Astrocyte of the cerebellum (primary cell): ENCODE measurements around the gene CTIF.

Experiments
- DNase-seq: peaks from one replicate; pipeline ENCODE4 v3.0.0-alpha.2; 2011; ENCODE audit warnings: low read depth
- H3K4me3 ChIP-seq: 2 replicates; pipeline ENCODE4 v1.5.1; 2011; ENCODE audit warnings: mild to moderate bottlenecking, low read depth, low read length, moderate library complexity
- in situ Hi-C: cut with HindIII; loops from 2 replicates; pipeline ENCODE4 v1.10.0; 2017; ENCODE audit warnings: low sequenced_read_pairs
- TF ChIP-seq, protein P1 (sequence below): IDR thresholded peaks from 2 replicates; pipeline ENCODE4 v1.5.1; 2012; ENCODE audit warnings: low read length, low read depth, moderate library complexity, mild to moderate bottlenecking; ENCODE audit errors: missing control alignments

Gene CTIF

DNA sequence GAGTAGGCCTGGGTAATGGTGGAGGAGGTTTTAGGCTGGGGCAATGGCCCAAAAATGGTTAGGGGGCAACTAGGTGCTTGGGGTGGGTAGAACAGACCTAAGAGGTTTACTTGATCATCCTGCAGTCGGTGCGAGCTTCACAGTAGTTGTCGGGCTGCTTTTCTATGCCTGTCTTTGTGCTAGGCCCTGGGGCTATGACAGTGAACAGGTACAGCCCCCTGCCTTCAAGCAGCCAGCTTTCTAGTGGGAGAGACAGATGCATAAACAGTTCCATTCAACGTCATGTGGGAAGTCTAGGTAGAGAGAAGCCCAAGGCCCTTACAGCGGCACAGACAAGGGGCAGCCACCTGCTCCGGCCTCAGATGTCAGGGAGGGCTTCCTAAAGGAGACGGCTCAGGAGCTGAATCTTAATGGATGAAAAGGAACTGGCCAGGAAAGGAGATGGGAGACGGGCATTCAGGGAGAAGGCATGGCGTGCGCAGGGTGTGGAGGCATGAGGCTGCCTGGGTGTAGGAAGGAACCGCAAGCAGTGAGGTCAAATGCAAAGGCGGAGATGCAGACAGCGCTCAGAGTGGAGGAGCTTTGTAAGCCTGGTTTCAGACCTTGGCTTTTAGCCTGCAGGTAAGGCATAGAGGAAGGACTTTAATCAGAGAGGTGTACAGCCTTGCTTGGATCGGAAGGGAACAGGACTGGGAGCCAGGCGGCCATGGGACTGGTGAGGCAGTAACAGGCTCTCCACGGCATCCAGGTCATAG is 6.0 kb downstream of the CTIF start:
- TF ChIP-seq, protein P1, sequence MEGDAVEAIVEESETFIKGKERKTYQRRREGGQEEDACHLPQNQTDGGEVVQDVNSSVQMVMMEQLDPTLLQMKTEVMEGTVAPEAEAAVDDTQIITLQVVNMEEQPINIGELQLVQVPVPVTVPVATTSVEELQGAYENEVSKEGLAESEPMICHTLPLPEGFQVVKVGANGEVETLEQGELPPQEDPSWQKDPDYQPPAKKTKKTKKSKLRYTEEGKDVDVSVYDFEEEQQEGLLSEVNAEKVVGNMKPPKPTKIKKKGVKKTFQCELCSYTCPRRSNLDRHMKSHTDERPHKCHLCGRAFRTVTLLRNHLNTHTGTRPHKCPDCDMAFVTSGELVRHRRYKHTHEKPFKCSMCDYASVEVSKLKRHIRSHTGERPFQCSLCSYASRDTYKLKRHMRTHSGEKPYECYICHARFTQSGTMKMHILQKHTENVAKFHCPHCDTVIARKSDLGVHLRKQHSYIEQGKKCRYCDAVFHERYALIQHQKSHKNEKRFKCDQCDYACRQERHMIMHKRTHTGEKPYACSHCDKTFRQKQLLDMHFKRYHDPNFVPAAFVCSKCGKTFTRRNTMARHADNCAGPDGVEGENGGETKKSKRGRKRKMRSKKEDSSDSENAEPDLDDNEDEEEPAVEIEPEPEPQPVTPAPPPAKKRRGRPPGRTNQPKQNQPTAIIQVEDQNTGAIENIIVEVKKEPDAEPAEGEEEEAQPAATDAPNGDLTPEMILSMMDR = no peak
- in situ Hi-C loops = loop anchor here (5.0 kb wide), 1 partner anchor 77 kb away; no protein-coding TSS in a partner anchor
- DNase-seq = no peak
- H3K4me3 ChIP-seq = no peak overlapping the region

DNA sequence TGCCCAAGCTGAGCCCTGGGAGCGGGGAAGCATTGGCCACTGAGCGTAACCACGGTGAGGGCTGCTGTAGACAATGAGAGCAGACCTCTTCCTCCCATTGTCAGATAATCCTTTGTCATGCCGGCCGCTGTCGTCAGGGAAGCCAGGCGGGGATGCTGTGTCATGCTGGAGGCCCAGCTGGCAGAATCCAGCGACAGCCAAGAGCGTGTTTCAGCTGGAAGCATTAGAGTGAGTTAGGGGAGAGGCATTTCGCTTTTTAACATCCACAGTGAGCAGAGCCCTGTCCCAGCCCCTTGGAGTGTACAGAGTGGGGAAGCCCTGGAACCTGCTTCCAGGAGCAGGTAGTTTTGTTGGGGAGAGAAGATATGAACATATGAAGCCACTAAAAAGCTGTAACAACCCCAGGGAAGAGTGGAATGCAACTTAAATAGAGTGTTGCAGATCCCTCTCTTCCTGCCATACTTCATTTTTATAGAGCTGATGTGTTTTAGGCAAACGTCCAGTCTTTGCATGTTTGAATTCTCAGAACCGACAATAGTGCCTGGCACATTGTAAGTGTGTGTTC is 7.0 kb downstream of the CTIF start:
- DNase-seq = no peak
- no peak overlapping the region for H3K4me3 ChIP-seq
- in situ Hi-C loops = no loop called here
- TF ChIP-seq, protein P1 = no peak

DNA sequence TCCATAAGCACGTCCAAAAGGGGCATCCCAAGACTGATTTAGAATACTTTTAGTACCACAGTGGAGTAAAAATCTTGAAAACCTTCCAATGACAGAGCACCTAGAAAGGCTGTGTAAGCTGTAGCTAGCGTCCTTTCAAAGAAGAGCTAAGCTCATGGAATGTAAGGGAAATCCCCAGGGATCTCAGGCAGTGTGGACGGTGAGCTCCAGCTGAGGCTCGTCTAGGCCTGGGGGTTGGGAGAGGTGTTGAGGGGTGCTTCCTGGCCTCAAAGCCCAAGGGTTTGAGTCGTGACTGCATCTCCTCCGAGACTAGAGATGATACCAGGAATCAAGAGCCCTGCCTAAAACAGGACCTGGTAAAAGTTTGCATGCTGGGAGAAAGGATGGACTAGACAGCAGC is 7.6 kb downstream of the CTIF start:
- H3K4me3 ChIP-seq = no peak overlapping the region
- in situ Hi-C loops = no loop called here
- DNase-seq = no peak
- TF ChIP-seq, protein P1 = no peak

DNA sequence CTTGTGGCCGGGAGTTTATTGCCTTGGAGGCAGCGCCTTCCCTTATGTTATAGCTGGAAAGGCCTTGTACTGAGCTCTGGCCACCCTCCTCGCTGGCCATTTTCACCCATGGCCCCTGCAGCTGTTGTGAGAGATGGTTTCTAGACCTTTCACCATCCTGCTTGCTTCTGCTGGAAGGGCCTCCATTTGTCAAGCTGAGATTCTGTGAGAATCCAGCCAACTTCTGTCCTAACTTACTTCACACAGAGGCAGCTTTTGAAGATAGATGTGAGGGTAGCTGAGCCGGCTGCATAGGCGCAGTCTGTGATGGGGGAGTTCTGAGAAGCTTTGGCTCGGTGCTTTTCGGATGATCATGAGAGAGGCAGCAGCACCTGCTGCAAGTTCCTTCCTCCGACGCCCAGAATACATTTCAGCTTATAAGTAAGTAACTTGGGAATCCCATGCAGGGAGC is 8.7 kb downstream of the CTIF start:
- in situ Hi-C loops = no loop called here
- no peak for DNase-seq
- no peak overlapping the region for H3K4me3 ChIP-seq
- TF ChIP-seq, protein P1 = no peak

DNA sequence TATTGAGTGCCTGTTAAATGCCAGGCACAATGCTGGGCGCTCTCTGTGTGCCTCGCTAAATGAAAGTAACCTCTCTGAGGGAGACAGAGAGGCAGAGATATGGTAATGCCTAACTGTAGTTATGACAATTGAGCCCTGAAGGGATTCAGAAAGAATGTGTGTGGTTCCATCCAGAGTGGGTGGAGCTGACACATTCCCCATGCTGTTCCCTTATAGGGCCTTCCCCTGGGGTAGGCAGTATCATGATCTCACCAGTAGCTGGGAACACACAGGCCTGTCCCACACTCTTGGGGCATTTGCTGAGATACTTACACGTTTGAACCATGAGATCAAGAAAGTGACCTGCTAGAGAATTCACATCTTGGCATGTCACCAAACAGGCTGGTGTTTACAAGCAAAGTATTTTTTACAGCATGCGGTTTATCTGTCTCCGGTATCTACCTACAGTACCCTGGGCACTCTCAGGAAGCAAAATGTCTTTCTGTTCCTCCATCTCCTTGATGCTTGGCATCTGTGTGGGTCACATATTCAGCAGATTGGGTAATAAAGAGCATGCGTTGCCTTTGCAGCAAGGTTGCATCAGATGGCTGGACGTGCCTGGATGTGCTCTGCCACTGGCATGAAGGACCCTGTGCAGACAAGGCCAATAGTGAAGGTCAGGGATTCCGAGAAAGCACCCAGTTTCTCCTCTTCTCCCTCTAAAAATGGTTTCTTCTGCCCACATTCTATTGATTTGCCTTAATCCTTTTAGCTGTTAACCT is 9.4 kb downstream of the CTIF start:
- TF ChIP-seq, protein P1 = no peak
- no peak for DNase-seq
- no peak overlapping the region for H3K4me3 ChIP-seq
- in situ Hi-C loops = no loop called here

DNA sequence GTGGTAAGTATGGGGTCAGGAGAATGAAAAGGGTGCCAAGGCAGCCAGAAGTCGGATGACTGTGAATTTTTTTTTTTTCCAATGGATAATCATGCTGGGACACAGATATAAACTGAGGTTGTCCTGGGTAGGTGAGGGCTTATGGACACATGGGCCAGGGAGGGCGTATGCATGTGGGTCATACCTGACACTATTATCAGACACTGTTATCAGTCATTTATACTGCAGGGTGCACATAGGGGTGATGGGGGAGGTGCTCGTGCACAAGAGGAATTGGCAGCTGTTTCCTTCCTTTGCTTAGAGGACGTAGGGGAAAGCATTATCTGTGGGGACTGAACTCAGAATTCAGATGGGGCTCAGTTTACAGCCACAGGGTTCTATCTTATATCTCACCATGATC is 10.1 kb downstream of the CTIF start:
- in situ Hi-C loops = no loop called here
- DNase-seq = no peak
- TF ChIP-seq, protein P1 = no peak
- H3K4me3 ChIP-seq = no peak overlapping the region
